GM19397 (cell line): ENCODE measurements around the gene USP17L20.
"Not testable (repeated sequence)": the region's sequence is repeated elsewhere in the genome, so short reads cannot be mapped to it uniquely, and the experiment has no call there.

Experiments used
- ATAC-seq: cut with Tn5 transposase; IDR thresholded peaks from one replicate; pipeline ENCODE4 v1.9.1; 2021; ENCODE audit warnings: mild to moderate bottlenecking, moderate library complexity; ENCODE audit not compliant: unreplicated experiment

USP17L20 gene, protein sequence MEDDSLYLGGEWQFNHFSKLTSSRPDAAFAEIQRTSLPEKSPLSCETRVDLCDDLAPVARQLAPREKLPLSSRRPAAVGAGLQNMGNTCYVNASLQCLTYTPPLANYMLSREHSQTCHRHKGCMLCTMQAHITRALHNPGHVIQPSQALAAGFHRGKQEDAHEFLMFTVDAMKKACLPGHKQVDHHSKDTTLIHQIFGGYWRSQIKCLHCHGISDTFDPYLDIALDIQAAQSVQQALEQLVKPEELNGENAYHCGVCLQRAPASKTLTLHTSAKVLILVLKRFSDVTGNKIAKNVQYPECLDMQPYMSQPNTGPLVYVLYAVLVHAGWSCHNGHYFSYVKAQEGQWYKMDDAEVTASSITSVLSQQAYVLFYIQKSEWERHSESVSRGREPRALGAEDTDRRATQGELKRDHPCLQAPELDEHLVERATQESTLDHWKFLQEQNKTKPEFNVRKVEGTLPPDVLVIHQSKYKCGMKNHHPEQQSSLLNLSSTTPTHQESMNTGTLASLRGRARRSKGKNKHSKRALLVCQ

DNA sequence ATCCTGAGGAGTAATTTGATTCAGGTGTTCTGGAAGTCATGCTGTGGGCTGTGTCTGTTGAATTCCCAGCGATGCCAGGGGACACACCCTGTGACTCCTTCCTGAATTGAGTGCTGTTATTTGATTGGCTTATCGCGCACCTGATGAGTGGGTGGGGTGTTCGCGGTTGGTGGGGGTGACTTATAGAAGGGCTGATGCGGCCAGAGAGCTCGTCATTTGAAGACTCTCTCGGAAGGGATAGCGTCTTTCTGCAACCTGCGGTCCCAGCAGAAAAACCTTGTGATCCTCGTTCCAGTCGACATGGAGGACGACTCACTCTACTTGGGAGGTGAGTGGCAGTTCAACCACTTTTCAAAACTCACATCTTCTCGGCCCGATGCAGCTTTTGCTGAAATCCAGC lies at the start of gene USP17L20:
TSS of gene USP17L20 (plus strand) at position 301 of the 400 bp plus-strand sequence. CDS start at position 301, 0 bp downstream.
- not testable (repeated sequence) for ATAC-seq

DNA sequence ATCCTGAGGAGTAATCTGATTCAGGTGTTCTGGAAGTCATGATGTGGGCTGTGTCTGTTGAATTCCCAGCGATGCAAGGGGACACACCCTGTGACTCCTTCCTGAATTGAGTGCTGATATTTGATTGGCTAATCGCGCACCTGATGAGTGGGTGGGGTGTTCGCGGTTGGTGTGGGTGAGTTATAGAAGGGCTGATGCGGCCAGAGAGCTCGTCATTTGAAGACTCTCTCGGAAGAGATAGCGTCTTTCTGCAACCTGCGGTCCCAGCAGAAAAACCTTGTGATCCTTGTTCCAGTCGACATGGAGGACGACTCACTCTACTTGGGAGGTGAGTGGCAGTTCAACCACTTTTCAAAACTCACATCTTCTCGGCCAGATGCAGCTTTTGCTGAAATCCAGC lies 47.6 kb upstream of the USP17L20 start, which contains the start of gene USP17L10:
TSS of gene USP17L10 (plus strand) at position 301 of the 400 bp plus-strand sequence. CDS start at position 301, 0 bp downstream.
- ATAC-seq: not testable (repeated sequence)

DNA sequence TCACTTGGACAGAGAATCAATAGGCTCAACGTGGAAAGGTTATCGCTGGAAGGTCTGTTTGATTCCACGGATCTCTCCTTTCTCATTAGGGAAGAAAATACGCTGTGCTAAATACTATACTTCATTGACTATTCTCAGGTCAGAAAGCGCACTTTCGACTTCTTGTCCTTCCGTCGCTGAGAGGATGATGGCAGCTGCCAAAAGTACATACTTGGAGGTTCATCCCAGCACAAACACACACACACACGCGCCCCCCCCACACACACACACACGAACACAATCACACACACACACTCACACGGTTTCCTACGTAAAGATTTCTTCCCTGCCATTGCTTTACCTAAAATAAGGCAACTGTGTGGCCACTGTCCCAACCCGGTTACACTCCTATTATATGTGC lies 43.2 kb upstream of the USP17L20 start:
- ATAC-seq: not testable (repeated sequence)

DNA sequence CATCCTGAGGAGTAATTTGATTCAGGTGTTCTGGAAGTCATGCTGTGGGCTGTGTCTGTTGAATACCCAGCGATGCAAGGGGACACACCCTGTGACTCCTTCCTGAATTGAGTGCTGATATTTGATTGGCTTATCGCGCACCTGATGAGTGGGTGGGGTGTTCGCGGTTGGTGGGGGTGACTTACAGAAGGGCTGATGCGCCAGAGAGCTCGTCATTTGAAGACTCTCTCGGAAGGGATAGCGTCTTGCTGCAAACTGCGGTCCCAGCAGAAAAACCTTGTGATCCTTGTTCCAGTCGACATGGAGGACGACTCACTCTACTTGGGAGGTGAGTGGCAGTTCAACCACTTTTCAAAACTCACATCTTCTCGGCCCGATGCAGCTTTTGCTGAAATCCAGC lies 42.8 kb upstream of the USP17L20 start, which contains the start of gene USP17L11:
TSS of gene USP17L11 (plus strand) at position 301 of the 400 bp plus-strand sequence. CDS start at position 301, 0 bp downstream.
- ATAC-seq: not testable (repeated sequence)

DNA sequence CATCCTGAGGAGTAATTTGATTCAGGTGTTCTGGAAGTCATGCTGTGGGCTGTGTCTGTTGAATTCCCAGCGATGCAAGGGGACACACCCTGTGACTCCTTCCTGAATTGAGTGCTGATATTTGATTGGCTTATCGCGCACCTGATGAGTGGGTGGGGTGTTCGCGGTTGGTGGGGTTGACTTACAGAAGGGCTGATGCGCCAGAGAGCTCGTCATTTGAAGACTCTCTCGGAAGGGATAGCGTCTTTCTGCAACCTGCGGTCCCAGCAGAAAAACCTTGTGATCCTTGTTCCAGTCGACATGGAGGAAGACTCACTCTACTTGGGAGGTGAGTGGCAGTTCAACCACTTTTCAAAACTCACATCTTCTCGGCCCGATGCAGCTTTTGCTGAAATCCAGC lies 38.1 kb upstream of the USP17L20 start, which contains the start of gene USP17L12:
TSS of gene USP17L12 (plus strand) at position 301 of the 400 bp plus-strand sequence. CDS start at position 301, 0 bp downstream.
- ATAC-seq: not testable (repeated sequence)

DNA sequence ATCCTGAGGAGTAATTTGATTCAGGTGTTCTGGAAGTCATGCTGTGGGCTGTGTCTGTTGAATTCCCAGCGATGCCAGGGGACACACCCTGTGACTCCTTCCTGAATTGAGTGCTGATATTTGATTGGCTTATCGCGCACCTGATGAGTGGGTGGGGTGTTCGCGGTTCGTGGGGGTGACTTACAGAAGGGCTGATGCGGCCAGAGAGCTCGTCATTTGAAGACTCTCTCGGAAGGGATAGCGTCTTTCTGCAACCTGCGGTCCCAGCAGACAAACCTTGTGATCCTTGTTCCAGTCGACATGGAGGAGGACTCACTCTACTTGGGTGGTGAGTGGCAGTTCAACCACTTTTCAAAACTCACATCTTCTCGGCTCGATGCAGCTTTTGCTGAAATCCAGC lies 33.3 kb upstream of the USP17L20 start, which contains the start of gene USP17L13:
TSS of gene USP17L13 (plus strand) at position 301 of the 400 bp plus-strand sequence. CDS start at position 301, 0 bp downstream.
- not testable (repeated sequence) for ATAC-seq

DNA sequence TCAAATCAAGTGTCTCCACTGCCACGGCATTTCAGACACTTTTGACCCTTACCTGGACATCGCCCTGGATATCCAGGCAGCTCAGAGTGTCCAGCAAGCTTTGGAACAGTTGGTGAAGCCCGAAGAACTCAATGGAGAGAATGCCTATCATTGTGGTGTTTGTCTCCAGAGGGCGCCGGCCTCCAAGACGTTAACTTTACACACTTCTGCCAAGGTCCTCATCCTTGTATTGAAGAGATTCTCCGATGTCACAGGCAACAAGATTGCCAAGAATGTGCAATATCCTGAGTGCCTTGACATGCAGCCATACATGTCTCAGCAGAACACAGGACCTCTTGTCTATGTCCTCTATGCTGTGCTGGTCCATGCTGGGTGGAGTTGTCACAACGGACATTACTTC lies 27.7 kb upstream of the USP17L20 start:
- ATAC-seq: not testable (repeated sequence)

DNA sequence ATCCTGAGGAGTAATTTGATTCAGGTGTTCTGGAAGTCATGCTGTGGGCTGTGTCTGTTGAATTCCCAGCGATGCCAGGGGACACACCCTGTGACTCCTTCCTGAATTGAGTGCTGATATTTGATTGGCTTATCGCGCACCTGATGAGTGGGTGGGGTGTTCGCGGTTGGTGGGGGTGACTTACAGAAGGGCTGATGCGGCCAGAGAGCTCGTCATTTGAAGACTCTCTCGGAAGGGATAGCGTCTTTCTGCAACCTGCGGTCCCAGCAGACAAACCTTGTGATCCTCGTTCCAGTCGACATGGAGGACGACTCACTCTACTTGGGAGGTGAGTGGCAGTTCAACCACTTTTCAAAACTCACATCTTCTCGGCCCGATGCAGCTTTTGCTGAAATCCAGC lies 23.8 kb upstream of the USP17L20 start, which contains the start of gene USP17L15:
TSS of gene USP17L15 (plus strand) at position 301 of the 400 bp plus-strand sequence. CDS start at position 301, 0 bp downstream.
- not testable (repeated sequence) for ATAC-seq

DNA sequence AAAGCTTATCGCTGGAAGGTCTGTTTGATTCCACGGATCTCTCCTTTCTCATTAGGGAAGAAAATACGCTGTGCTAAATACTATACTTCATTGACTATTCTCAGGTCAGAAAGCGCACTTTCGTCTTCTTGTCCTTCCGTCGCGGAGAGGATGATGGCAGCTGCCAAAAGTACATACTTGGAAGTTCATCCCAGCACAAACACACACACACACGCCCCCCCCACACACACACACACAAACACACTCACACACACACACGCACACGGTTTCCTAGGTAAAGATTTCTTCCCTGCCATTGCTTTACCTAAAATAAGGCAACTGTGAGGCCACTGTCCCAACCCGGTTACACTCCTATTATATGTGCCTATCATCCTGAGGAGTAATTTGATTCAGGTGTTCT lies 19.5 kb upstream of the USP17L20 start:
- ATAC-seq: not testable (repeated sequence)

DNA sequence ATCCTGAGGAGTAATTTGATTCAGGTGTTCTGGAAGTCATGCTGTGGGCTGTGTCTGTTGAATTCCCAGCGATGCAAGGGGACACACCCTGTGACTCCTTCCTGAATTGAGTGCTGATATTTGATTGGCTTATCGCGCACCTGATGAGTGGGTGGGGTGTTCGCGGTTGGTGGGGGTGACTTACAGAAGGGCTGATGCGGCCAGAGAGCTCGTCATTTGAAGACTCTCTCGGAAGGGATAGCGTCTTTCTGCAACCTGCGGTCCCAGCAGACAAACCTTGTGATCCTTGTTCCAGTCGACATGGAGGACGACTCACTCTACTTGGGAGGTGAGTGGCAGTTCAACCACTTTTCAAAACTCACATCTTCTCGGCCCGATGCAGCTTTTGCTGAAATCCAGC lies 14.3 kb upstream of the USP17L20 start, which contains the start of gene USP17L17:
TSS of gene USP17L17 (plus strand) at position 301 of the 400 bp plus-strand sequence. CDS start at position 301, 0 bp downstream.
- ATAC-seq: not testable (repeated sequence)

DNA sequence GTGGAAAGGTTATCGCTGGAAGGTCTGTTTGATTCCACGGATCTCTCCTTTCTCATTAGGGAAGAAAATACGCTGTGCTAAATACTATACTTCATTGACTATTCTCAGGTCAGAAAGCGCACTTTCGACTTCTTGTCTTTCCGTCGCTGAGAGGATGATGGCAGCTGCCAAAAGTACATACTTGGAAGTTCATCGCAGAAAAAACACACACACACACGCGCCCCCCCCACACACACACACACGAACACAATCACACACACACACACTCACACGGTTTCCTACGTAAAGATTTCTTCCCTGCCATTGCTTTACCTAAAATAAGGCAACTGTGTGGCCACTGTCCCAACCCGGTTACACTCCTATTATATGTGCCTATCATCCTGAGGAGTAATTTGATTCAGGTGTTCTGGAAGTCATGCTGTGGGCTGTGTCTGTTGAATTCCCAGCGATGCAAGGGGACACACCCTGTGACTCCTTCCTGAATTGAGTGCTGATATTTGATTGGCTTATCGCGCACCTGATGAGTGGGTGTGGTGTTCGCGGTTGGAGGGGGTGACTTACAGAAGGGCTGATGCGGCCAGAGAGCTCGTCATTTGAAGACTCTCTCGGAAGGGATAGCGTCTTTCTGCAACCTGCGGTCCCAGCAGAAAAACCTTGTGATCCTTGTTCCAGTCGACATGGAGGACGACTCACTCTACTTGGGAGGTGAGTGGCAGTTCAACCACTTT lies 9.8 kb upstream of the USP17L20 start, which contains the start of gene USP17L18:
TSS of gene USP17L18 (plus strand) at position 678 of the 728 bp plus-strand sequence. CDS start at position 678, 0 bp downstream.
- ATAC-seq: not testable (repeated sequence)

DNA sequence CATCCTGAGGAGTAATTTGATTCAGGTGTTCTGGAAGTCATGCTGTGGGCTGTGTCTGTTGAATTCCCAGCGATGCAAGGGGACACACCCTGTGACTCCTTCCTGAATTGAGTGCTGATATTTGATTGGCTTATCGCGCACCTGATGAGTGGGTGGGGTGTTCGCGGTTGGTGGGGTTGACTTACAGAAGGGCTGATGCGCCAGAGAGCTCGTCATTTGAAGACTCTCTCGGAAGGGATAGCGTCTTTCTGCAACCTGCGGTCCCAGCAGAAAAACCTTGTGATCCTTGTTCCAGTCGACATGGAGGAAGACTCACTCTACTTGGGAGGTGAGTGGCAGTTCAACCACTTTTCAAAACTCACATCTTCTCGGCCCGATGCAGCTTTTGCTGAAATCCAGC lies 4.8 kb upstream of the USP17L20 start, which contains the start of gene USP17L19:
TSS of gene USP17L19 (plus strand) at position 301 of the 400 bp plus-strand sequence. CDS start at position 301, 0 bp downstream.
- ATAC-seq: not testable (repeated sequence)

DNA sequence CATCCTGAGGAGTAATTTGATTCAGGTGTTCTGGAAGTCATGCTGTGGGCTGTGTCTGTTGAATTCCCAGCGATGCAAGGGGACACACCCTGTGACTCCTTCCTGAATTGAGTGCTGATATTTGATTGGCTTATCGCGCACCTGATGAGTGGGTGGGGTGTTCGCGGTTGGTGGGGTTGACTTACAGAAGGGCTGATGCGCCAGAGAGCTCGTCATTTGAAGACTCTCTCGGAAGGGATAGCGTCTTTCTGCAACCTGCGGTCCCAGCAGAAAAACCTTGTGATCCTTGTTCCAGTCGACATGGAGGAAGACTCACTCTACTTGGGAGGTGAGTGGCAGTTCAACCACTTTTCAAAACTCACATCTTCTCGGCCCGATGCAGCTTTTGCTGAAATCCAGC lies 4.6 kb downstream of the USP17L20 start, which contains the start of gene USP17L21:
TSS of gene USP17L21 (plus strand) at position 301 of the 400 bp plus-strand sequence. CDS start at position 301, 0 bp downstream.
- not testable (repeated sequence) for ATAC-seq

DNA sequence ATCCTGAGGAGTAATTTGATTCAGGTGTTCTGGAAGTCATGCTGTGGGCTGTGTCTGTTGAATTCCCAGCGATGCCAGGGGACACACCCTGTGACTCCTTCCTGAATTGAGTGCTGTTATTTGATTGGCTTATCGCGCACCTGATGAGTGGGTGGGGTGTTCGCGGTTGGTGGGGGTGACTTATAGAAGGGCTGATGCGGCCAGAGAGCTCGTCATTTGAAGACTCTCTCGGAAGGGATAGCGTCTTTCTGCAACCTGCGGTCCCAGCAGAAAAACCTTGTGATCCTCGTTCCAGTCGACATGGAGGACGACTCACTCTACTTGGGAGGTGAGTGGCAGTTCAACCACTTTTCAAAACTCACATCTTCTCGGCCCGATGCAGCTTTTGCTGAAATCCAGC lies 9.4 kb downstream of the USP17L20 start, which contains the start of gene USP17L22:
TSS of gene USP17L22 (plus strand) at position 301 of the 400 bp plus-strand sequence. CDS start at position 301, 0 bp downstream.
- not testable (repeated sequence) for ATAC-seq

DNA sequence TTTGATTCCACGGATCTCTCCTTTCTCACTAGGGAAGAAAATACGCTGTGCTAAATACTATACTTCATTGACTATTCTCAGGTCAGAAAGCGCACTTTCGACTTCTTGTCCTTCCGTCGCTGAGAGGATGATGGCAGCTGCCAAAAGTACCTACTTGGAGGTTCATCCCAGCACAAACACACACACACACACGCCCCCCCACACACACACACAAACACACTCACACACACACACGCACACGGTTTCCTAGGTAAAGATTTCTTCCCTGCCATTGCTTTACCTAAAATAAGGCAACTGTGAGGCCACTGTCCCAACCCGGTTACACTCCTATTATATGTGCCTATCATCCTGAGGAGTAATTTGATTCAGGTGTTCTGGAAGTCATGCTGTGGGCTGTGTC lies 13.8 kb downstream of the USP17L20 start:
- not testable (repeated sequence) for ATAC-seq
